DND-41 (cell line): ENCODE measurements around the gene MAN1B1.

Experiments used
- ATAC-seq: fragments of 200-7000 bp; cut with Tn5 transposase; 3 replicates; pipeline ENCODE4 v1.9.1; 2021; ENCODE audit warnings: low read depth; ENCODE audit not compliant: insufficient read depth
- DNase-seq: peaks from one replicate; pipeline ENCODE4 v3.0.0-alpha.2; 2020
- H2AFZ ChIP-seq: 2 replicates; pipeline ENCODE4 v1.6.0; 2012; ENCODE audit warnings: low read depth, low read length
- H3K27ac ChIP-seq: 2 replicates; pipeline ENCODE4 v1.5.1; 2012; ENCODE audit warnings: low read length, inconsistent platforms
- H3K27me3 ChIP-seq: fragments of 200-600 bp; sonication (generic); 2 replicates; pipeline ENCODE4 v1.6.0; 2012; ENCODE audit warnings: low read length, mild to moderate bottlenecking, inconsistent platforms; ENCODE audit not compliant: insufficient read depth, poor library complexity
- H3K36me3 ChIP-seq: 2 replicates; pipeline ENCODE4 v1.5.1; 2012; ENCODE audit warnings: low read length, inconsistent platforms; ENCODE audit not compliant: insufficient read depth
- H3K4me1 ChIP-seq: 2 replicates; pipeline ENCODE4 v1.5.1; 2012; ENCODE audit warnings: mild to moderate bottlenecking, low read length; ENCODE audit not compliant: insufficient read depth
- H3K4me2 ChIP-seq: 2 replicates; pipeline ENCODE4 v1.6.0; 2012; ENCODE audit warnings: mild to moderate bottlenecking, moderate library complexity, low read length, inconsistent platforms; ENCODE audit not compliant: insufficient read depth
- H3K4me3 ChIP-seq, 2 experiments: fragments of 200-600 bp in 1 of 2; shearing (Covaris generic) in 1 of 2; 2 replicates each; pipeline ENCODE4 v1.5.1; 2012 to 2016; ENCODE audit warnings: inconsistent platforms in 2 of 2, low read length in 2 of 2, mild to moderate bottlenecking in 2 of 2, low read depth in 1 of 2, moderate library complexity in 1 of 2
- H3K79me2 ChIP-seq: 2 replicates; pipeline ENCODE4 v1.6.0; 2012; ENCODE audit warnings: low read length, inconsistent platforms; ENCODE audit not compliant: insufficient read depth
- H3K9ac ChIP-seq: 2 replicates; pipeline ENCODE4 v1.6.0; 2012; ENCODE audit warnings: low read depth, mild to moderate bottlenecking, inconsistent platforms, low read length, moderate library complexity
- H3K9me3 ChIP-seq: 2 replicates; pipeline ENCODE4 v1.5.1; 2012; ENCODE audit warnings: low read length, moderate library complexity, mild to moderate bottlenecking, inconsistent platforms; ENCODE audit not compliant: insufficient read depth, severe bottlenecking
- H4K20me1 ChIP-seq: 2 replicates; pipeline ENCODE4 v1.6.0; 2012; ENCODE audit warnings: low read length; ENCODE audit not compliant: insufficient read depth
- CTCF ChIP-seq: IDR thresholded peaks from 2 replicates; pipeline ENCODE4 v1.5.1; 2012; ENCODE audit warnings: borderline replicate concordance, low read length, moderate library complexity, mild to moderate bottlenecking; ENCODE audit not compliant: poor library complexity, severe bottlenecking; ENCODE audit errors: extremely low read depth
- EZH2 ChIP-seq: IDR thresholded peaks from 3 replicates; pipeline ENCODE4 v1.6.1; 2012; ENCODE audit warnings: borderline replicate concordance, low read depth, mild to moderate bottlenecking, moderate library complexity, low read length, inconsistent platforms; ENCODE audit not compliant: severe bottlenecking

MAN1B1 gene

GRCh38 chr9:137086531-137087408 is at the start of gene MAN1B1:
Gene MAN1B1, plus strand, starts transcription at chr9:137086985. Its CDS starts 15 bp downstream, at chr9:137087000.
- peaks cover 29% of the 10 kb centered on the region for H3K4me1 ChIP-seq
- peak; percentile 98 for DNase-seq
- peak within 1 kb of the TSS; percentile 74 for H3K27ac ChIP-seq
- peaks cover 22% of the 10 kb centered on the region for H3K79me2 ChIP-seq
- peak within 1 kb of the TSS; percentile 89 for H2AFZ ChIP-seq
- TF ChIP-seq CTCF: no peak
- TF ChIP-seq EZH2: no peak
- peak; percentile 90 for ATAC-seq
- peak within 1 kb of the TSS; percentile 95 for H3K4me2 ChIP-seq
- peaks cover 20% of the 10 kb centered on the region for H3K36me3 ChIP-seq
- peak within 1 kb of the TSS; percentile 64 to 69; a peak in 3 of 4 replicates for H3K4me3 ChIP-seq
- H3K9me3 ChIP-seq: no peaks in the 10 kb centered on the region
- no peaks in the 10 kb centered on the region for H3K27me3 ChIP-seq
- H4K20me1 ChIP-seq: peaks cover 4% of the 10 kb centered on the region; the same call in 1 of the 2 replicates
- H3K9ac ChIP-seq: peak within 1 kb of the TSS; percentile 88

GRCh38 chr9:137037035-137037434 is 49.8 kb upstream of the MAN1B1 start:
- peaks cover 11% of the 10 kb centered on the region for H3K4me1 ChIP-seq
- no peak overlapping the region for H3K4me2 ChIP-seq

GRCh38 chr9:137037483-137037882 is 49.3 kb upstream of the MAN1B1 start:
- Histone ChIP-seq H4K20me1 (peaks cover 16% of the 10 kb centered on the region), H3K27me3 (peaks cover 9% of the 10 kb centered on the region), H3K27ac (no peak overlapping the region), H3K9ac (no peak overlapping the region), H3K4me3 (no peak overlapping the region), H3K4me1 (peaks cover 11% of the 10 kb centered on the region), H3K36me3 (no peaks in the 10 kb centered on the region), H3K79me2 (no peaks in the 10 kb centered on the region), H3K9me3 (no peaks in the 10 kb centered on the region), H3K4me2 (no peak overlapping the region), H2AFZ (no peak overlapping the region)
- no peak for TF ChIP-seq EZH2
- no peak for TF ChIP-seq CTCF
- DNase-seq (no peak), ATAC-seq (no peak)

More at GRCh38 chr9:137037035-137037434, 49.8 kb upstream of the MAN1B1 start:
- DNase-seq (no peak), ATAC-seq (no peak)
- Histone ChIP-seq H2AFZ (no peak overlapping the region), H3K9me3 (no peaks in the 10 kb centered on the region), H3K79me2 (no peaks in the 10 kb centered on the region), H3K27me3 (peaks cover 9% of the 10 kb centered on the region), H3K9ac (no peak overlapping the region), H3K36me3 (no peaks in the 10 kb centered on the region), H3K27ac (no peak overlapping the region), H4K20me1 (peaks cover 16% of the 10 kb centered on the region), H3K4me3 (no peak overlapping the region)
- TF ChIP-seq CTCF (no peak), EZH2 (no peak)
